Keratinocyte (primary cell): Measurements from ENCODE around the gene NCAPH2.

Experiments
- EZH2 ChIP-seq: IDR thresholded peaks from one replicate; pipeline ENCODE4 v1.6.1; 2012; ENCODE audit warnings: inconsistent platforms, mild to moderate bottlenecking, low read length, moderate library complexity
- TF ChIP-seq, protein P1 (sequence below), 3 experiments: IDR thresholded peaks in 1 of 3; conservative IDR thresholded peaks in 1 of 3; optimal IDR thresholded peaks in 1 of 3; 2 replicates in 2 of 3; 3 replicates in 1 of 3; pipeline versions ENCODE3 to v1.5.1; 2011; ENCODE audit warnings: low read length in 3 of 3, mild to moderate bottlenecking in 3 of 3, moderate library complexity in 2 of 3, control low read depth in 1 of 3, inconsistent platforms in 1 of 3; ENCODE audit not compliant: insufficient read depth in 2 of 3; ENCODE audit errors: extremely low read depth in 1 of 3

DNA sequence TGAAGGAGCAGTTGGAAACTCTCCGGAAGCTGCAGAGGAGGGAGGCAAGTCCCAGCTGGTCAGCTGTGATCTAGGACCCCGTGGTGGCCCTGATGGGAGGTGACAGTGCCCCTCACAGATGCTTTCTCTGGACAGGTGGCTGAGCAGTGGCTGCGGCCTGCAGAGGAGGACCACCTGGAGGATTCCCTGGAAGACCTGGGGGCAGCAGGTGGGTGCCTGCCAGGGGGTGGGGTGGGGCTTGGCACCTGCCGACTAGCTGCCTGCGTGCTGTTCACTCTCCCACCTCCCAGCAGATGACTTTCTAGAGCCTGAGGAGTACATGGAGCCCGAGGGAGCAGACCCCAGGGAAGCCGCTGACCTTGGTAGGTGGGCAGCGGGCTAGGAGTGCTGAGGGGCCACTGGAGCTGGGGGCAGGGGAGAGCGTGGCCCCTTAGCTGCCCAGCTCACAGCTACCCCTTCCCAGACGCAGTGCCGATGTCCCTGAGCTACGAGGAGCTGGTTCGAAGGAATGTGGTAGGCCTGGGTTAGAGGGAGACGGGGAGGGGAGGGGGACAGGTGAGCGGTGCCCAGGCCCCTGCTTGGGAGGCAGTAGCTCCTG is 14.3 kb downstream of the NCAPH2 start:
- TF ChIP-seq, protein P1, sequence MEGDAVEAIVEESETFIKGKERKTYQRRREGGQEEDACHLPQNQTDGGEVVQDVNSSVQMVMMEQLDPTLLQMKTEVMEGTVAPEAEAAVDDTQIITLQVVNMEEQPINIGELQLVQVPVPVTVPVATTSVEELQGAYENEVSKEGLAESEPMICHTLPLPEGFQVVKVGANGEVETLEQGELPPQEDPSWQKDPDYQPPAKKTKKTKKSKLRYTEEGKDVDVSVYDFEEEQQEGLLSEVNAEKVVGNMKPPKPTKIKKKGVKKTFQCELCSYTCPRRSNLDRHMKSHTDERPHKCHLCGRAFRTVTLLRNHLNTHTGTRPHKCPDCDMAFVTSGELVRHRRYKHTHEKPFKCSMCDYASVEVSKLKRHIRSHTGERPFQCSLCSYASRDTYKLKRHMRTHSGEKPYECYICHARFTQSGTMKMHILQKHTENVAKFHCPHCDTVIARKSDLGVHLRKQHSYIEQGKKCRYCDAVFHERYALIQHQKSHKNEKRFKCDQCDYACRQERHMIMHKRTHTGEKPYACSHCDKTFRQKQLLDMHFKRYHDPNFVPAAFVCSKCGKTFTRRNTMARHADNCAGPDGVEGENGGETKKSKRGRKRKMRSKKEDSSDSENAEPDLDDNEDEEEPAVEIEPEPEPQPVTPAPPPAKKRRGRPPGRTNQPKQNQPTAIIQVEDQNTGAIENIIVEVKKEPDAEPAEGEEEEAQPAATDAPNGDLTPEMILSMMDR (optimal IDR thresholded peaks at IDR 0.05 in 1 of 3, IDR thresholded peaks at IDR 0.05 in 1 of 3, conservative IDR thresholded peaks at IDR 0.05 in 1 of 3; ENCODE audit: extremely low read depth in 1 of 3, insufficient read depth in 2 of 3, low read length in 3 of 3), result no peak
- TF ChIP-seq EZH2, result no peak
